ENCODE measurements around the gene LCN10. TPM values are rescaled to one million over a fixed set of nuclear protein-coding genes. Genes with fewer than 3 reads are reported as not detected.
"Not testable (repeated sequence)": the region's sequence is repeated elsewhere in the genome, so short reads cannot be mapped to it uniquely, and the experiment has no call there.

The LCN10 gene
- total RNA-seq, 1 experiment from 2014 or later = not detected

DNA sequence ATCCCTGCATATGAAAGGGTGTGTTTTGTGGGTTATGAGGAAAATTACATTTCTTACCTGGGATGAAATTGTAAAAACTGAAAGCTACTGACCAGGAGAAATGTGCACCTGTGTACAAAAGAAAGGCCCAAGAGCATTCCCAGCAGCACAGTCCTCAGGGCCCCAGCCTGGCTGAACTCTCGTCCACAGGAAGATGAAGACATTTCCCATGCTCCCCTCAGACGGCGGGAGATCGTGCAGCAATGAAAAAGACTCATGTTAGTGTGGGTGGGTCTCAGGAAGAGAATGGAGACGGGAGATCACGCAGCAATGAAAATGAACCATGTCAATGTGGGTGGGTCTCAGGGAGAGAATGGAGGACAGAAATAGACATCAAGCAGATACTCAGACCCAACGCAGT, 34.2 kb upstream of the LCN10 start:
- no peaks in the 10 kb centered on the region for H3K36me3 ChIP-seq
- no peak for DNase-seq
- no peak overlapping the region for H3K4me3 ChIP-seq
- peaks cover 7% of the 10 kb centered on the region; the same call in 1 of the 2 replicates for H3K9me3 ChIP-seq
- peaks cover 2% of the 10 kb centered on the region; the same call in 1 of the 2 replicates for H3K27me3 ChIP-seq

DNA sequence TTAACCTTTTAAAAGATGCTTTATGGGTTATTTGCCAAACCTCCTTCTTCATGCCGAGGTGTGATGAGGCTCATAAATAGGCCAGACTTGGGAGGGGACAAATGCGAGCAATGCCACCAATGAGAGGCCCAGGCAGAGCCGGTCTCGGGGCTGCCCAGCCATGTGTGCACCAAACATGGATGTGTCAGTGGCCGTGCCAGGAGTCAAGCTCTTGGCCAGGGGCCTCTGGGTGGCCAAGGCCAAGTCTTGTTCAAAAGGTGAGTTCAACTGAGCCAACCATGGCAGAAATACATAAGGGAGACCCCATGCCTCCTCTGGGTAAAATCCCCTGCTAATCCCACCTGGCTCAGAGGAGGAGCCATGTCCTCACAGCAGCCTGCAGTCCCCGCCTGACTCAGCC, 32.5 kb upstream of the LCN10 start:
- Histone ChIP-seq H3K9me3 (peaks cover 7% of the 10 kb centered on the region; the same call in 1 of the 2 replicates), H3K36me3 (no peaks in the 10 kb centered on the region), H3K4me3 (no peak overlapping the region), H3K27me3 (0 out of 2 replicates have a peak, but pooled peaks cover 2% of the 10 kb centered on the region)
- DNase-seq = no peak

DNA sequence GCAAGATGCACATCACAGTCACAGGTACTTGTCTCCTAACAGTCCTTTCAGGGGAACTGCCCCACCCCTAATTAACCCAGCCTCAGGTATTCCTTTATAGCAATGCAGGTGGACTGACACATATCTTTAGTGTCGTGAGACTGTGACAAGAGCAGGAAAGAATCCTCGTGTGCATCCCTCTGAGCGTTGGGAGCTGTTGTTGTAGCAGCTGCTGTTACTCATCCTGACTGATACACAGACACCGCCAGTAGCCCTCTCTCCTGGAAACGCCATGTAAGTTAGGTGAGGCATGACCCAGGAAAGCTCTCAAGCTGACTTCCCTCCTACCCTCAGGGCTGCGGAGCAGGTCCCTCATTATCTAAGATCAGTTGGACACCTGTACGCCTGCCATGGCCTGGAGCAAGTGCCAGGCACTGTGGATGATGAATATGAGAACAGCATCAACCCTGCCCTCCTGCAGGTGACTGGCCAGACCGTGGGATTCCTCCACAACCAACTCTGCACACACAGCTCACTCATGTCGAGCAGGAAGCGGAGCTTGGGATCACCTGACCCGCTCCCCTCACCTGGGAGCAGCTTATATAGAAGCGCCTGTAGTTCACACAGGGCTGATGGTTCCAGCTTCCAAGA, 31.8 kb upstream of the LCN10 start:
- DNase-seq = no peak
- Histone ChIP-seq H3K27me3 (0 out of 2 replicates have a peak, but pooled peaks cover 2% of the 10 kb centered on the region), H3K4me3 (no peak overlapping the region), H3K9me3 (peaks cover 7% of the 10 kb centered on the region; the same call in 1 of the 2 replicates), H3K36me3 (no peaks in the 10 kb centered on the region)

DNA sequence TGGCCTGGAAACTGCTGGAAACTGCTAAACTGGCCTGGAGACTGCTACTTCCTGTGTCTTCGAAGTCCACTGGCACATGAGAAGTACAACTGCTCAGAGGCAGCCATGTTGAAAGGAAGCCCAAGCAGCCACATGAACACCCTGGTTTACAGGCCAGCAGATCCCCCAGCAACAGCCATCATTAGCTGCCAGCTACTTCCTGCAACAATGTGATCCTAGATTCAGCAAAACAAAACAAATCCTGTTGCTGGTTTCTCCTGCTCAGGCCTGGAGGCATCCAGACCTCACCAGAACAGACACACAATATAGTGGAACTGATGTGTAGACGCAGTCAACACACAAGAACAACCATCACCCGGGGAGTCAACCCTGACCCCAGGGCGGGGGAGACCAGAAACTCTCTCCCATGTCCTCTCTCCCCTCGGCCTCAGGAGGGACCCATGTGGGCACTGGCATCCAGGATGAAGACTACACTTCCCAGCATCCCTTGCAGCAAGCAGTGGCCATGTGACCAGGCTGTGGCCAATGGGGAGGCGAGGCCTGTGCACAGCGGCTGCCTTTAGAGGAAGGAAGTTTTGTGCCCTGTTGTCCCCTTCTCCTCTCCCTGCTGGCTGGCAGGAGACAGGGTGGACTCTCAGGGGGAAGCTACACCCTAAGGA, 30.8 kb upstream of the LCN10 start:
- Histone ChIP-seq H3K36me3 (no peaks in the 10 kb centered on the region), H3K4me3 (no peak overlapping the region), H3K9me3 (peaks cover 7% of the 10 kb centered on the region; the same call in 1 of the 2 replicates), H3K27me3 (0 out of 2 replicates have a peak, but pooled peaks cover 3% of the 10 kb centered on the region)
- DNase-seq = no peak

DNA sequence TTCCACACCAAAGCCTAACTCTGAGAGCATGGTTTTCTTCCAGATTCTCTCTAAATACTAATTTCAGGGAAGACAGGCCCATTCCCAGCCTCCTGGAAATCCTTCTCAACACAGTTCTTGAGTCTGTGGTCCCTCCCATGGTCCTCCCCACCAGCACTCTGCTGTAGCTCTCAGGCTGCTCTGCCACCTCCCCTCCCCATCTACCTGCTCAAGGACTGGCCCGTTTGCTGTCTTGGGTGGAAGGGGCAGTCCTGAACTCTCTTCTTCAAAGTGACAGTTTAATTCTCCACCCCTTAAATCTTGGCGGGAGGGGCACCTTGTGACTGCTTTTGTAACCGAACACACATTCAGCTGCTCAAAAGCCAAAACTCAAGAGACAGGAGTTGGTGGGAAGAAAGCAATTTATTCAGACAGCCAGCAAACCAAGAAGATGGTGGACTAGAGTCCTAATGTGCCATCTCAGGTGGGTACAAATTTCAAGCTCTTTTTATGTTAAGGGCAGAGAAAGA, 29.2 kb upstream of the LCN10 start:
- H3K4me3 ChIP-seq = no peak overlapping the region
- H3K9me3 ChIP-seq = peaks cover 7% of the 10 kb centered on the region; the same call in 1 of the 2 replicates
- no peak for DNase-seq
- no peaks in the 10 kb centered on the region for H3K36me3 ChIP-seq
- peaks cover 10% of the 10 kb centered on the region; the same call in 1 of the 2 replicates for H3K27me3 ChIP-seq

DNA sequence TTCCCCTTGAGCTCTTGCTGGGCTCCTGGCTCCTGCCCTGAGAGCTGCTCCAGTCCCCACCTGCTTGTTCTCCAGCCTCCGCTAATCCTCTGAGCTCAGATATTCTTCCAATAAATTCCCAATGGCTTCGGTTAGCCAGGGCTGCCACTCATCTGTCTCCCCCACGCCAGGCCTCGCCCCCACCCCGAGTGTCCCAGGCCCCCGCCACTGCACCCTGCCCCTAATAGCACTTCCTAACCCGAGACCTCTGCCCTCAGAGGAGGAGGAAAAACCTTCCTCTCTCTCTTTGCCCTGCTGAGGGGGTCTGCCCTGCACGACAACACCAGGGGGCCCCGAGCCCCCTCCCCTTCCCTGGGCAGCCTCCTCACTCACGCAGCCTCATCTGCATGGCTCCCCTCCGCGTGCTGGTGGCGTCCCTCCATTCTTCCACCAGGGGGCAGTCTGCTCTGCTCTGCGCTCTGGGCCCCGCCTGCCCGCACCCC, 27.0 kb upstream of the LCN10 start:
- peaks cover 10% of the 10 kb centered on the region; the same call in 1 of the 2 replicates for H3K27me3 ChIP-seq
- no peak overlapping the region for H3K4me3 ChIP-seq
- peaks cover 7% of the 10 kb centered on the region; the same call in 1 of the 2 replicates for H3K9me3 ChIP-seq
- H3K36me3 ChIP-seq = no peaks in the 10 kb centered on the region
- no peak for DNase-seq

DNA sequence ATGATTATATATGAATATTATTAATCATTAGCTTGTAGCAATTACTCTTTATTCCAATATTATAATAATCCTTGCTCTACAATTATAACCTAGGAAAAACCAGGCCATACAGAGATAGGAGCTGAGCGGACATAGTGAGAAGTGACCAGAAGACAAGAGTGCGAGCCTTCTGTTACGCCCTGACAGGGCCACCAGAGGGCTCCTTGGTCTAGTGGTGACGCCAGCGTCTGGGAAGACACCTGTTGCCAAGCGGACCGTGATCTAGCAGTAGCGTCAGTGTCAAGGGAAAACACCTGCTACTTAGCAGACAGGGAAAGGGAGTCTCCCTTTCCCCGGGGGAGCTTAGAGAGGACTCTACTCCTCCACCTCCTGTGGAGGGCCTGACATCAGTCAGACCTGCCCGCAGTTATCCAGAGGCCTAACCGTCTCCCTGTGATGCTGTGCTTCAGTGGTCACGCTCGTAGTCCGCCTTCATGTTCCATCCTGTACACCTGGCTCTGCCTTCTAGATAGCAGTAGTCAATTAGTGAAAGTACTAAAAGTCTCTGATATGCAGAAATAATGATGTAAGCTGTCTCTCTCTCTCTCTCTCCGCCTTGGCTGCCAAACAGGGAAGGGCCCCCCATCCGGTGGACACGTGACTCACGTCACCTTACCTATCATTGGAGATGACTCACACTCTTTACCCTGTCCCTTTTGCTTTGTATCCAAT, 23.8 kb upstream of the LCN10 start:
- H3K4me3 ChIP-seq, H3K36me3 ChIP-seq, H3K9me3 ChIP-seq: not testable (repeated sequence)
- DNase-seq = peak; percentile 58
- peaks cover 10% of the 10 kb centered on the region; the same call in 1 of the 2 replicates for H3K27me3 ChIP-seq

DNA sequence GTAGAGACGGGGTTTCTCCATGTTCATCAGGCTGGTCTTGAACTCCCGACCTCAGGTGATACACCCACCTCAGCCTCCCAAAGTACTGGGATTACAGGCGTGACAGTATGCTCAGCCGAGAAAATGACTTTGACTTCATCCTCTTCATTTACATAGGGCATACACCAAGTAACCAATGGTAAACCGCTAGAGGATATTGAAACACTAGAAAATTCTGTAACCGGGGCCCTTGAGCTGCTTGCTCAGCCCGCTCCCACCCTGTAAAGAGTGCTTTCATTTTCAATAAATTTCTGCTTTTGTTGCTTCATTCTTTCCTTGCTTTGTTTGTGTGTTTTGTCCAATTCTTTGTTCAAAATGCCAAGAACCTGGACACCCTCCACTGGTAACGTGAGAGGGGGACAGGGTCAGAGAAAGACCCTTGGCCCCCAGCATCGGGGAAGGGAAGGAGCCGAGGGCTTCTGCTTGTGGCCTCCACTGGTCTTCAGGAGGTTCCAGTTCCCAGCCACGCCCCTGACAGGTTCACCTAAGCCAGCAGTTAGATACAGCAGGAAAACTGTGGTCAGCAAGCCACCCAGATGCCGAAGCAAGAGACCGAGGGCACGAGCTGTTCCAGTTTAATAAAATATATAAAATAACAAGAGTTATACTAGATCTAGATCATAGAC, 23.1 kb upstream of the LCN10 start:
- not testable (repeated sequence) for H3K4me3 ChIP-seq, H3K36me3 ChIP-seq, H3K9me3 ChIP-seq, DNase-seq
- peaks cover 10% of the 10 kb centered on the region; the same call in 1 of the 2 replicates for H3K27me3 ChIP-seq

DNA sequence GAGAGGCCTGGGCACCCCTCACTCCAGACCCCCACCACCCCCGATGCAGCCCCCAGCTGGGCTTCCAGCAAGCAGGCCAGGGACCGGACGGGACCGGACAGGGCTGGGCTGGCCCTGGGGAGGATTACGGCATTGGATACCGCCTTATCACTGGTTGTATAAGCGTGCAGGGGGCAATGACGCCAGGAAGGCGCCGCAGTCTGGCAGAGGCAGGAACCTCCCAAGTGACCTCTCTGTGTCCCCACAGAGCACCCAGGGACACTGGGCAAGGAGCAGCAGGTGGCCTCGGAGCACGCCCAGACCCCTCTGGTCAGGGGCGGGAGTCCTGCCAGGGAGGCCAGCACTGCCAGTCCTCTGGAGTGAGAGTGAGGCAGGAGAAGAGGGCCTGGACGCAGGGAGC, 22.3 kb upstream of the LCN10 start:
- DNase-seq = no peak
- H3K4me3 ChIP-seq = no peak overlapping the region
- H3K27me3 ChIP-seq = peaks cover 10% of the 10 kb centered on the region; the same call in 1 of the 2 replicates
- no peaks in the 10 kb centered on the region for H3K36me3 ChIP-seq
- H3K9me3 ChIP-seq = no peaks in the 10 kb centered on the region

DNA sequence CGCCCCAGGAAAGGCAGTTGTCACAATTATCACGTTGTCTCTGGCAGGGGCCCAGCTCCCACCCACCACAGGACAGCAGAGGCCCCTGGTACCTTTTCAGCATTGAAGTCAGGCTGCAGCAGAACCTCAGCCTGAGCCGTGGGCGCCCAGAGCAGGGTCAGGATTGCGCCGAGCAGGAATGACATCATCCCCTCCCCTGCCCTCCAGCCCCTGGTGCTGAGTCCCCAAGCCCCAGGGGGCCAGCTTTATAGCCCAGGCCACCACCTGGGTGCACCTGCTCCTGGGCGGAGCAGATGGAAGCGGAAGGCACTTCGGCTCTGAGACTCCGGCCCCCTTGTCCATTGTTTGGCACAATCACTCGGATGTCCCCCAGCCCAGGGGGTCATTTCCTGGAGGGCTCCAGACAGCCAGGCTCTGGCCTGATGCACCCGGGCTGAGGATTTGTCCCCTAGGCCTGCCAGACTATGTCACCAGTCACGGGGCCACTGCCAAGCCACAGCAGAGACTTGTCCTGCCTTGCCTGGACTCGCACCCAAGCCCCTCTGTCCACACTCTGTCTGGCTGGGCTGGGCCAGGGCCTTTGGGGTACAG, 21.7 kb upstream of the LCN10 start, which contains the start of gene LCN15:
TSS of gene LCN15 (minus strand) at position 218 of the 591 bp plus-strand sequence. CDS start at position 188, 30 bp downstream.
- H3K4me3 ChIP-seq = no peak within 1 kb of the TSS
- no peaks in the 10 kb centered on the region for H3K9me3 ChIP-seq
- H3K27me3 ChIP-seq = peaks cover 10% of the 10 kb centered on the region; the same call in 1 of the 2 replicates
- DNase-seq = no peak
- H3K36me3 ChIP-seq = no peaks in the 10 kb centered on the region

DNA sequence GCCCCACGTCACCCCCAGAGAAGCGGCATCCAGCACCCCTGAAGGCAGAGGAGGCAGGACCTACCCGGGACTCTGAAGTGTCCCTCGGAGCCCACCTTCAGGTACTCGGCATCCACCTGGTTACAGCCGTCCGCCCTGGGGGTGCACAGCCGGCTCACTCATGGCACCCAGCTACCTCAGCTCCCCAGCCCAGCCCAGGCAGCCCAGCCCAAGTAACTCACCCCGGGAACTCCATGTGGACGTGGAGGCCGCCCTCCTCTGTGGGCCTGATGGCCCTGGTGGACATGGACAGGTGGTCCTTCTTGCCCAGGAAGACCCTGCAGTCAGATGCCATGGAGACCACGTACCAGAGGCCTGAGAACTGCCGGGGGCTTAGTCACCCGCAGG, 20.9 kb upstream of the LCN10 start:
- no peak for DNase-seq
- Histone ChIP-seq H3K36me3 (no peaks in the 10 kb centered on the region), H3K4me3 (no peak overlapping the region), H3K27me3 (peaks cover 8% of the 10 kb centered on the region; the same call in 1 of the 2 replicates), H3K9me3 (no peaks in the 10 kb centered on the region)

DNA sequence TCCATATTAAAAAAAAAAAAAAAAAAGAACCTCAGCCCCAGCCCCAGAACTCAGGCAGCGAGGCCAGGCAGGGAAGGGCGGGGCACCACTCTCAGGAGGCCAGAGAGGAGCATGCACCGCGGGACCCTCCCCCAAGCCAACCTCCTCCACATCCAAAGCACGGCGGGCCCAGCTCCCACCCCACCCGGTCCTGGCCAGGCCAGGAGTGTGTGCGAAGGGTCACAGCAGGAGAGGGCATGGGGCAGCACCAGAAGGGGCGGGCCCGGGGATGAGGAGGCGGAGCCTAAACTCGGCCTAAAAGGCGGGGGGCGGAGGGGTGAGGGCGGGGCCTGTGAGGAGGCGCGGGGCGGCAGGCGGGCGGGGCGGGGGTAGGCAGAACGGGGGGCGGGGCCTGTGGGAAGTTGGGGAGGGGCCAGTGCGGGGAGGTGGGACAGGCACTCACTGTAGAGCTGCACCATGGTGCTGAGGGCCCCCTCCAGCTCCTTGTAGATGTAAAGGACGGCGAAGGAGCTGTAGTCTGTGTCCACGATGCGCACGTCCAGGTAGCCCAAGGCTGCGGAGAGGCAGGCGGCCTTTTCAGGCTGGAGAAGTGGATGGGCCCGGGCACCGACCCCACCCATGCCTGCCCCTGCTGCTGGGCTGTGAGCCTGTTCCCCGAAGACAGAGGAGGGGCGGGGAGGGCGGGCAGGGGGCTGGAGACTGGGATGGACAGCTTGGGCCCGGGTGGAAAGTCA, 20.3 kb upstream of the LCN10 start:
- Histone ChIP-seq H3K4me3 (no peak overlapping the region), H3K36me3 (no peaks in the 10 kb centered on the region), H3K27me3 (peaks cover 6% of the 10 kb centered on the region; the same call in 1 of the 2 replicates), H3K9me3 (no peaks in the 10 kb centered on the region)
- peak; percentile 25 for DNase-seq

DNA sequence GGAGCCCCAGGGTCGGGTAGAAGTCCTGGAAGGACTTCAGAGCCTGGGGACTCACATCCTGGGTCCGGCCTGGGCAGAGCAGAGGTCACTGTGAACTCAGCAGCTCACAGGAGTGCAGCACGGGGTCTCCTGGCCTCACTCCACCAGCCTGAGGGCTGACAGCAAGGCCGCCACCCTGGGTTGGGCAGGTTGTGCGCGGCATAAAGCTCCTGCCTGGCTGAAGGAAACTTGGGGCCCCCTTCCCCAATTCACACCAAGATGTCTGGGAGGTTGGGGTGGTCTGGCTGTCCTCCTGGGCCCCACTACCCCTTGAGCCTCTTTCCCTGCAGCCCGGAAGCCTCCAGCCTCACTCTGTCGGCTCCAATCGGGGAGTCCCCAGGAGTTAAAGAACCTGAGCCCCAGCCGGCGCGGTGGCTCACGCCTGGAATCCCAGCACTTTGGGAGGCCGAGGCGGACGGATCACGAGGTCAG, 19.5 kb upstream of the LCN10 start:
- H3K9me3 ChIP-seq = no peaks in the 10 kb centered on the region
- H3K36me3 ChIP-seq = no peaks in the 10 kb centered on the region
- H3K4me3 ChIP-seq = no peak overlapping the region
- H3K27me3 ChIP-seq = no peaks in the 10 kb centered on the region
- DNase-seq = no peak

DNA sequence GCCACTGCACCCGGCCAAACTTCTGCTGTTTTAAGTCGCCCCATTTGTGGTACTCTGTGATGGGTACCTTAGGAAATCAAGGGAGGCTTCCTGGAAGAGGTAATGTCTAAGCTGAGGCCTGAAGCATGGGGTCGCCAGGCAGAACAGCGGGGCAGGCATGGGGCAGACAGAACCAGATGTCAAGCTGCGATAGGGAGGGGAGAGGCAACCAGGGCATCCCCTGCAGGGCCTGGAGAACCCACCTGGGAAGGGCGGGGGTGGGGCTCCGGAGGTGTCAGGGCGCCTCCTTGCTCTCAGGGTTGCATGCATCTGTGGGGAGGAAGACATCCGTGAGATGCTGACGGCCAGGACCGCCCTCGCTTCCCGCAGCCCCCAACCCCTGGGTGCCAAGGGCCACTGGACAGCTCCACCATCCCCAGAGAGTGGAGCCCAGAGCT, 18.8 kb upstream of the LCN10 start:
- H3K36me3 ChIP-seq = no peaks in the 10 kb centered on the region
- no peak for DNase-seq
- H3K4me3 ChIP-seq = no peak overlapping the region

DNA sequence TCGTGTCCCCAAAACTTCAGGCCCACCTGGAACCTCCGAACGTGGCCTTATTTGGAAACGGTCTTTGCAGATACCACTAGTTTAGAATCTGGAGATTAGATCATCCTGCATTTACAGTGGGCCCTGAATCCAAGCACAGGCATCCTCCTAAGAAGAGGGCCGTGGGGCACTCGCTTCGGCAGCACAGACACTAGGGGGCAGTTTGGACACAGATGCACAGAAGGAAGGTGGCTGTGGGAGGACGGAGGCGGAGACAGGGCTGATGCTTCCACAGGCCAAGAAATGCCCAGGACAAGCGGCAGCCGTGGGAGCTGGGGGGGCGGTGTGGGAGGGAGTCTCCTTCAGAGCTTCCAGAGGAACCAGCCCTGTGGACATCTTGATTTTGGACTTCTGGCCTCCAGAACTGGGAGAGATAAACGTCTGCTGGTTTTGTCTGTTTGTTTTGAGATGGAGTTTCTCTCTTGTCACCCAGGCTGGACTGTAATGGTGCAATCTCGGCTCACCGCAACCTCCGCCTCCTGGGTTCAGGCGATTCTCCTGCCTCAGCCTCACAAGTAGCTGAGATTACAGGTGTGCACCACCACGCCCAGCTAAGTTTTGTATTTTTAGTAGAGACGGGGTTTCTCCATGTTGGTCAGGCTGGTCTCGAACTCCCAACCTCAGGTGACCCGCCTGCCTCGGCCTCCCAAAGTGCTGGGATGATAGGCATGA, 18.2 kb upstream of the LCN10 start:
- not testable (repeated sequence) for H3K4me3 ChIP-seq, H3K36me3 ChIP-seq, H3K9me3 ChIP-seq, H3K27me3 ChIP-seq
- DNase-seq = peak; percentile 70

More for the DNA sequence above, 18.8 kb upstream of the LCN10 start:
- no peaks in the 10 kb centered on the region for H3K9me3 ChIP-seq
- H3K27me3 ChIP-seq = no peaks in the 10 kb centered on the region
